A549 (cell line): ENCODE results near the gene LBR. TPM values are rescaled to one million over a fixed set of nuclear protein-coding genes. Genes with fewer than 3 reads are reported as not detected.

Experiments used
- ATAC-seq, 2 experiments: fragments of 200-7000 bp in 1 of 2; fragments of >200 bp in 1 of 2; cut with Nextera tagmentation in 1 of 2; cut with Tn5 transposase in 1 of 2; 3 replicates each; pipeline versions ENCODE4 v1.8.0 to v1.9.1; 2018 to 2020; ENCODE audit warnings: mild to moderate bottlenecking in 1 of 2, moderate library complexity in 1 of 2
- CTCF ChIA-PET: fragments of 300-600 bp; sonication (Branson Sonifier 250); formaldehyde crosslinking; extraction: SDS; loops from one replicate; lab custom pipeline; 2021; ENCODE audit warnings: antibody characterized with exemption, inconsistent platforms; lab: Yijun Ruan, JAX
- POLR2A ChIA-PET: fragments of 350-600 bp; formaldehyde crosslinking; extraction: SDS; loops from one replicate; lab custom pipeline; 2021; ENCODE audit warnings: antibody characterized with exemption, inconsistent platforms; lab: Yijun Ruan, JAX
- DNase-seq, 2 experiments: peaks; one replicate each; pipeline versions ENCODE4 v3.0.0 to v3.0.0-alpha.2; 2011 to 2016; ENCODE audit warnings: low read depth in 1 of 2, low spot score in 1 of 2
- FAIRE-seq: peaks from 2 replicates; lab custom pipeline; 2011; peaks lifted over from hg19 to GRCh38; lab: Jason Lieb, UNC
- H3K27ac ChIP-seq, 2 experiments: fragments of >200 bp; sonication (Bioruptor Twin); formaldehyde crosslinking; 3 replicates each; pipeline ENCODE4 v1.5.1; 2016 to 2017
- H3K4me1 ChIP-seq: fragments of >200 bp; sonication (Bioruptor Twin); formaldehyde crosslinking; 3 replicates; pipeline ENCODE4 v1.6.1; 2016
- H3K4me2 ChIP-seq: fragments of >200 bp; sonication (Bioruptor Twin); formaldehyde crosslinking; 3 replicates; pipeline ENCODE4 v1.6.1; 2016
- H3K4me3 ChIP-seq: fragments of >200 bp; sonication (Bioruptor Twin); formaldehyde crosslinking; 3 replicates; pipeline ENCODE4 v1.5.1; 2016
- H3K9me3 ChIP-seq: fragments of >200 bp; sonication (Bioruptor Twin); formaldehyde crosslinking; 3 replicates; pipeline ENCODE4 v1.6.1; 2016
- EHF ChIP-seq: fragments of 250-450 bp; sonication (Bioruptor Pico); IDR thresholded peaks from 2 replicates; pipeline ENCODE4 v1.5.0; 2020; ENCODE audit warnings: mild to moderate bottlenecking
- EP300 ChIP-seq, 2 experiments: fragments of >200 bp; sonication (Bioruptor Twin); formaldehyde crosslinking; IDR thresholded peaks; 2 replicates in 1 of 2; 3 replicates in 1 of 2; pipeline ENCODE4 v1.6.1; 2016 to 2017
- FOSL2 ChIP-seq, 2 experiments: fragments of 450-650 bp in 1 of 2; fragments of >200 bp in 1 of 2; sonication (Bioruptor Twin) in 1 of 2; formaldehyde crosslinking; IDR thresholded peaks; 2 replicates each; pipeline versions ENCODE4 v1.5.0 to v1.6.1; 2016 to 2020; ENCODE audit warnings: mild to moderate bottlenecking in 1 of 2, moderate library complexity in 1 of 2
- FOXS1 ChIP-seq: fragments of 250-450 bp; sonication (Bioruptor Pico); IDR thresholded peaks from 2 replicates; pipeline ENCODE4 v1.5.0; 2020; ENCODE audit warnings: mild to moderate bottlenecking, moderate library complexity
- GATA3 ChIP-seq: IDR thresholded peaks from 2 replicates; pipeline ENCODE4 v1.6.1; 2012; ENCODE audit warnings: borderline replicate concordance
- HDAC2 ChIP-seq: fragments of 200-600 bp; sonication (generic); IDR thresholded peaks from 2 replicates; pipeline ENCODE4 v1.6.1; 2016
- HOXB13 ChIP-seq: fragments of 250-450 bp; sonication (Bioruptor Pico); IDR thresholded peaks from 2 replicates; pipeline ENCODE4 v1.5.0; 2020; ENCODE audit warnings: low read depth, mild to moderate bottlenecking, moderate library complexity
- JUN ChIP-seq, 2 experiments: fragments of >200 bp; sonication (Bioruptor Twin); formaldehyde crosslinking; IDR thresholded peaks; 2 replicates in 1 of 2; 3 replicates in 1 of 2; pipeline ENCODE4 v1.6.1; 2016 to 2017
- KDM5A ChIP-seq: fragments of 200-600 bp; sonication (generic); IDR thresholded peaks from 2 replicates; pipeline ENCODE4 v1.6.1; 2016; ENCODE audit warnings: antibody characterized with exemption, mild to moderate bottlenecking
- MAZ ChIP-seq: fragments of 150-350 bp; IDR thresholded peaks from 2 replicates; pipeline ENCODE4 v1.6.1; 2014; ENCODE audit warnings: antibody characterized with exemption, low read depth, low read length, borderline replicate concordance
- POLR2A ChIP-seq: IDR thresholded peaks from 2 replicates; pipeline ENCODE4 v1.6.1; 2012; ENCODE audit warnings: mild to moderate bottlenecking, low read length
- POLR2AphosphoS2 ChIP-seq: conservative IDR thresholded peaks from 2 replicates; pipeline ENCODE4 v1.6.1; 2012; ENCODE audit warnings: low read length, improper control_type of control experiment, inconsistent platforms
- RARB ChIP-seq: fragments of 250-450 bp; sonication (Bioruptor Pico); IDR thresholded peaks from 2 replicates; pipeline ENCODE4 v1.8.0; 2021; ENCODE audit warnings: mild to moderate bottlenecking, moderate library complexity
- RNF2 ChIP-seq: fragments of 200-600 bp; sonication (generic); IDR thresholded peaks from 2 replicates; pipeline ENCODE4 v1.6.1; 2016; ENCODE audit warnings: low read depth, mild to moderate bottlenecking, antibody characterized with exemption, moderate library complexity, borderline replicate concordance
- SREBF2 ChIP-seq: fragments of 450-650 bp; IDR thresholded peaks from 2 replicates; pipeline ENCODE4 v1.6.1; 2014; ENCODE audit warnings: mild to moderate bottlenecking, moderate library complexity
- TFCP2L1 ChIP-seq: fragments of 250-450 bp; sonication (Bioruptor Pico); IDR thresholded peaks from 2 replicates; pipeline ENCODE4 v1.5.0; 2021; ENCODE audit warnings: mild to moderate bottlenecking
- TP53 ChIP-seq: fragments of 250-450 bp; sonication (Bioruptor Pico); IDR thresholded peaks from 2 replicates; pipeline ENCODE4 v1.5.0; 2021; ENCODE audit warnings: mild to moderate bottlenecking, moderate library complexity
- ZNF302 ChIP-seq: fragments of 250-450 bp; sonication (Bioruptor Pico); IDR thresholded peaks from 2 replicates; pipeline ENCODE4 v1.9.0; 2021; ENCODE audit warnings: inconsistent platforms, mild to moderate bottlenecking, moderate library complexity
- WGBS: methylation state at CpG from one replicate; pipeline ENCODE4 v1.1.6; 2017; ENCODE audit errors: missing lambda C conversion rate; 5-methylcytosine and 5-hydroxymethylcytosine counted together
- polyA plus RNA-seq, 4 experiments: library from polyadenylated mRNA; depleted of rRNA in 3 of 4; stranded (reverse); fragments of >200 nt; fragmentation: RNase III in 1 of 4; extraction: RNeasy Plus Mini Kit Qiagen cat#74134 plus additional on column Dnase treatment in 1 of 4; gene quantifications; 2 replicates in 3 of 4; 3 replicates in 1 of 4; pipeline ENCODE4 v1.2.3, GENCODE V29; 2011 to 2017
- TF ChIP-seq, protein P1 (sequence below): fragments of 450-650 bp; IDR thresholded peaks from 2 replicates; pipeline ENCODE4 v1.6.1; 2014; ENCODE audit warnings: antibody characterized with exemption
- TF ChIP-seq, protein P2 (sequence below): fragments of >200 bp; sonication (Bioruptor Twin); formaldehyde crosslinking; IDR thresholded peaks from 3 replicates; pipeline ENCODE4 v1.5.1; 2016
- TF ChIP-seq, protein P3 (sequence below): IDR thresholded peaks from 2 replicates; pipeline ENCODE4 v1.6.1; 2012; ENCODE audit warnings: low read depth, borderline replicate concordance

LBR gene
- polyA plus RNA-seq, 2 of the 4 experiments (the other 2 are of a cell fraction), result 40.8 to 68.7 TPM

DNA sequence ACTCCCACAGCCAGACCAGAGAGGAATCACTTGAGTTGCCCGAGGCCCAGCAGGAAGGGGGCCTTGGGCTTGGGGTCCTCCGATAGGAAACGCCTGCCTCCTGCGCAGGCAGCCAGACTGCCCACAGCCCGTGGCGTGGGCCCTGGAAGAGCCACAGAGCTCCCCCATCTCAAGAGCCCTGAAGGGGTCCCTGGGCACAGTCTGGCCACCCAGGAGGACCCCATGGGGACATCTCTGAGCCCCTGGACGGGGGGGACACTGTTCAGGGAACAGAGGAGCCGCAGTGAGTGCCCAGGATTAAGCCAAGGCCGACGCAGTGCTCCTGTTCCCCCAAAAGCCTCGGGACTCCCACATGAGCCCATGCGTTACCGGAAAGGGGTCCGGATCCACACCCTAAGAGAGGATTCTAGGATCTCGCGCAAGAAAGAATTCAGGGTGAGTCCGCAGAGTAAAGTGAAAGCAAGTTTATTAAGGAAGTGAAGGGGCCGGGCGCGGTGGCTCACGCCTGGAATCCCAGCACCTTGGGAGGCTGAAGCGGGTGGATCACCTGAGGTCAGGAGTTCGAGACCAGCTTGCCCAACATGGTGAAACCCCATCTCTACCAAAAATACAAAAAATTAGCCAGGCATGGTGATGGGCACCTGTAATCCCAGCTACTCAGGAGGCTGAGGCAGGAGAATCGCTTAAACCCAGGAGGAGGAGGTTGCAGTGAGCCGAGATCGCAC lies 38.1 kb upstream of the LBR start:
- TF ChIP-seq ZNF302 (no peak), SREBF2 (no peak), RARB (no peak), TP53 (no peak), MAZ (no peak), EHF (CRISPR knock-in tag) (no peak), JUN (IDR thresholded peaks at IDR 0.05) (no peak), POLR2A (no peak), POLR2AphosphoS2 (no peak), GATA3 (no peak), TFCP2L1 (no peak), KDM5A (no peak), HDAC2 (no peak), RNF2 (no peak), EP300 (IDR thresholded peaks at IDR 0.05) (no peak)
- TF ChIP-seq, protein P1, sequence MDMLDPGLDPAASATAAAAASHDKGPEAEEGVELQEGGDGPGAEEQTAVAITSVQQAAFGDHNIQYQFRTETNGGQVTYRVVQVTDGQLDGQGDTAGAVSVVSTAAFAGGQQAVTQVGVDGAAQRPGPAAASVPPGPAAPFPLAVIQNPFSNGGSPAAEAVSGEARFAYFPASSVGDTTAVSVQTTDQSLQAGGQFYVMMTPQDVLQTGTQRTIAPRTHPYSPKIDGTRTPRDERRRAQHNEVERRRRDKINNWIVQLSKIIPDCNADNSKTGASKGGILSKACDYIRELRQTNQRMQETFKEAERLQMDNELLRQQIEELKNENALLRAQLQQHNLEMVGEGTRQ, result no peak
- TF ChIP-seq, protein P2, sequence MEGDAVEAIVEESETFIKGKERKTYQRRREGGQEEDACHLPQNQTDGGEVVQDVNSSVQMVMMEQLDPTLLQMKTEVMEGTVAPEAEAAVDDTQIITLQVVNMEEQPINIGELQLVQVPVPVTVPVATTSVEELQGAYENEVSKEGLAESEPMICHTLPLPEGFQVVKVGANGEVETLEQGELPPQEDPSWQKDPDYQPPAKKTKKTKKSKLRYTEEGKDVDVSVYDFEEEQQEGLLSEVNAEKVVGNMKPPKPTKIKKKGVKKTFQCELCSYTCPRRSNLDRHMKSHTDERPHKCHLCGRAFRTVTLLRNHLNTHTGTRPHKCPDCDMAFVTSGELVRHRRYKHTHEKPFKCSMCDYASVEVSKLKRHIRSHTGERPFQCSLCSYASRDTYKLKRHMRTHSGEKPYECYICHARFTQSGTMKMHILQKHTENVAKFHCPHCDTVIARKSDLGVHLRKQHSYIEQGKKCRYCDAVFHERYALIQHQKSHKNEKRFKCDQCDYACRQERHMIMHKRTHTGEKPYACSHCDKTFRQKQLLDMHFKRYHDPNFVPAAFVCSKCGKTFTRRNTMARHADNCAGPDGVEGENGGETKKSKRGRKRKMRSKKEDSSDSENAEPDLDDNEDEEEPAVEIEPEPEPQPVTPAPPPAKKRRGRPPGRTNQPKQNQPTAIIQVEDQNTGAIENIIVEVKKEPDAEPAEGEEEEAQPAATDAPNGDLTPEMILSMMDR, result no peak
- TF ChIP-seq, protein P3, sequence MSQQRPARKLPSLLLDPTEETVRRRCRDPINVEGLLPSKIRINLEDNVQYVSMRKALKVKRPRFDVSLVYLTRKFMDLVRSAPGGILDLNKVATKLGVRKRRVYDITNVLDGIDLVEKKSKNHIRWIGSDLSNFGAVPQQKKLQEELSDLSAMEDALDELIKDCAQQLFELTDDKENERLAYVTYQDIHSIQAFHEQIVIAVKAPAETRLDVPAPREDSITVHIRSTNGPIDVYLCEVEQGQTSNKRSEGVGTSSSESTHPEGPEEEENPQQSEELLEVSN, result no peak
- DNase-seq (no peak), FAIRE-seq (no peak), ATAC-seq (no peak)
- no peak overlapping the region for H3K4me2 ChIP-seq
- no peaks in the 10 kb centered on the region for H3K9me3 ChIP-seq
- H3K27ac ChIP-seq, result 0 out of 6 replicates have a peak overlapping the region, but pooled peaks of 1 of the 2 experiments have one; percentile 3
- WGBS, result 87% methylated on average over 21 of the region's 26 CpGs
- H3K4me1 ChIP-seq, result peaks cover 25% of the 10 kb centered on the region
- POLR2A ChIA-PET, result no interaction called here
- H3K4me3 ChIP-seq, result no peak overlapping the region
- CTCF ChIA-PET, result interaction anchor here (0.9 to 13.1 kb wide), 3 partner anchors 7 to 445 kb away, joined by 3 to 138 read pairs (median 4); no protein-coding TSS in a partner anchor

DNA sequence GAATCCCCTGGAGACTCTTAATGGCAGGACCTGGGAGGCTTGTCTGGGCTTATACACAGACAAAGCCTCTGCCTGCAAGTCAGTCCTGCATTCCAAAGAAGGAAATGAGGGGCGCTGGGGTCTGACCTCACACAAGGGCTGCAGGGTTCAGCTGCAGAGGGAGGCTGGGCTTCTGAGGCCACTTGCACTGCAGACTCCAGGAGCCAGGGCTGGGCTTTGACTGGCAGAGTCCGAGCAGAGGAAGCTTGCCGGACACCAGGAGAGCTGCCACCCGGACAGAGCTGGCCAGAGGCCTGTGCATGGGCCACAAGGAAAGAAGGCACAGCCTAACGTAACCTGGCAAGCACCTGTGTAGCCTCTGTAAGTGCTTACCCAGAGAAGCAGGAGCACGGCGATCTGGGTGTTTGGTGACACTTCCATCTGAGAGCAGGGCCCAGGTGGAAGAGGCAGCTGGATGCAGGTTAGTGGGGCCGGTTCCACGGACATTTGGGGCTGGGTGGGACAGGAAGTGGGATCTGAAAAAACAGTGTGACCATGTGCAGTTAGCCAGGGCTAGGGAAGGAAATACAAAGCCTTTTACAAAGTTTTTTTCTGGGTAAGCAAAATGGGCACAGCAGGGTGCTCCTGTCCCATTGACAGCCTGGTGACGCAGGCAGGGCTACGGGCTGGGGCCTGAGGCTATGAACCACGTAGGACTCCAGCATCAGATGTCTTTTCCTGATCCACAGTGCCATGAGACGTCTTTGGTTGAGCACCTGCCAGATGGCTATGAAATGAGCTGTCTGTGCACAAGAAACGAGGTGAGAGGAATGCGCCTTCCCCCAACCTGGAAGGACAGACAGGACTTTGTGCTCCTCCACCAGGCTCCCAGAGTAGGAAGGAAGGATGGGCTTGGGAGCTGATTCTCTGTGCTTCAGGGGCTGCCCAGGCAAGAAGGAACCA lies 37.3 kb upstream of the LBR start:
- ATAC-seq, result no peak
- no peak overlapping the region for H3K4me2 ChIP-seq
- DNase-seq, result no peak
- peaks cover 33% of the 10 kb centered on the region for H3K4me1 ChIP-seq
- TF ChIP-seq HOXB13 (no peak), FOXS1 (CRISPR knock-in tag) (no peak), HDAC2 (no peak), EHF (CRISPR knock-in tag) (no peak), FOSL2 (IDR thresholded peaks at IDR 0.05) (no peak), FOSL2 (CRISPR knock-in tag; IDR thresholded peaks at IDR 0.05) (no peak), JUN (IDR thresholded peaks at IDR 0.05) (no peak)
- no peak for FAIRE-seq
- H3K9me3 ChIP-seq, result no peaks in the 10 kb centered on the region
- H3K27ac ChIP-seq, result 0 out of 6 replicates have a peak overlapping the region, but pooled peaks of 1 of the 2 experiments have one; percentile 8
- 73% methylated on average over 13 of the region's 15 CpGs for WGBS
- ChIA-PET CTCF (interaction anchor here (0.7 to 13.1 kb wide), 8 partner anchors 8 to 522 kb away, joined by 3 to 138 read pairs (median 4); partner anchors contain the start of gene SRP9), POLR2A (no interaction called here)
- no peak overlapping the region for H3K4me3 ChIP-seq
